OCI-LY1 (cell line): ENCODE results near the gene C11orf24.

Experiments used
- H2AFZ ChIP-seq: fragments of 200-600 bp; sonication (generic), shearing (Covaris generic); 2 replicates; pipeline ENCODE4 v1.6.0; 2014; ENCODE audit warnings: antibody characterized with exemption, mild to moderate bottlenecking, low read length
- H3F3A ChIP-seq: fragments of 200-600 bp; sonication (generic), shearing (Covaris generic); 2 replicates; pipeline ENCODE4 v1.6.0; 2014; ENCODE audit warnings: mild to moderate bottlenecking, antibody characterized with exemption, low read length, moderate library complexity; ENCODE audit not compliant: insufficient read depth
- H3K27ac ChIP-seq: fragments of 200-600 bp; sonication (generic); 2 replicates; pipeline ENCODE4 v1.5.1; 2014; ENCODE audit warnings: low read length, mixed run types, mild to moderate bottlenecking, low read depth; ENCODE audit not compliant: poor library complexity, severe bottlenecking
- H3K27me3 ChIP-seq: fragments of 200-600 bp; sonication (generic); 2 replicates; pipeline ENCODE4 v1.6.0; 2014; ENCODE audit warnings: antibody characterized with exemption, mild to moderate bottlenecking, low read length, moderate library complexity; ENCODE audit not compliant: insufficient read depth
- H3K36me3 ChIP-seq: fragments of 200-600 bp; sonication (generic); 2 replicates; pipeline ENCODE4 v1.6.1; 2014; ENCODE audit warnings: mild to moderate bottlenecking, antibody characterized with exemption, low read length, moderate library complexity, mixed read lengths; ENCODE audit not compliant: insufficient read depth
- H3K4me1 ChIP-seq: fragments of 200-600 bp; sonication (generic); 2 replicates; pipeline ENCODE4 v1.5.1; 2014; ENCODE audit warnings: mild to moderate bottlenecking, low read length, moderate library complexity; ENCODE audit not compliant: insufficient read depth, severe bottlenecking
- H3K4me2 ChIP-seq: fragments of 200-600 bp; sonication (generic), shearing (Covaris generic); 2 replicates; pipeline ENCODE4 v1.6.1; 2014; ENCODE audit warnings: low read length
- H3K4me3 ChIP-seq: fragments of 200-600 bp; sonication (generic); 2 replicates; pipeline ENCODE4 v1.5.1; 2014; ENCODE audit warnings: low read length, low read depth, mild to moderate bottlenecking, mixed read lengths; ENCODE audit not compliant: poor library complexity, severe bottlenecking
- H3K79me2 ChIP-seq: fragments of 200-600 bp; shearing (Covaris generic); 2 replicates; pipeline ENCODE4 v1.6.1; 2016; ENCODE audit warnings: mixed run types, low read length, mixed read lengths; ENCODE audit not compliant: insufficient read depth
- H3K9ac ChIP-seq: fragments of 200-600 bp; sonication (generic), shearing (Covaris generic); 2 replicates; pipeline ENCODE4 v1.6.1; 2014; ENCODE audit warnings: mild to moderate bottlenecking, low read length, mixed read lengths
- H3K9me2 ChIP-seq: fragments of 200-600 bp; sonication (generic), shearing (Covaris generic); 2 replicates; pipeline ENCODE4 v1.6.1; 2014; ENCODE audit warnings: low read depth, mild to moderate bottlenecking, low read length, mixed read lengths
- H3K9me3 ChIP-seq: fragments of 200-600 bp; shearing (Covaris generic); 2 replicates; pipeline ENCODE4 v1.6.1; 2014; ENCODE audit warnings: low read length, mixed read lengths
- H4K20me1 ChIP-seq: fragments of 200-600 bp; sonication (generic), shearing (Covaris generic); 2 replicates; pipeline ENCODE4 v1.6.0; 2016; ENCODE audit warnings: mild to moderate bottlenecking, low read length; ENCODE audit not compliant: insufficient read depth
- CTCF ChIP-seq: fragments of 200-600 bp; sonication (generic), shearing (Covaris generic); IDR thresholded peaks from 2 replicates; pipeline ENCODE4 v1.5.1; 2017; ENCODE audit warnings: mild to moderate bottlenecking, antibody characterized with exemption, low read length, moderate library complexity, mixed read lengths
- EZH2 ChIP-seq: fragments of 200-600 bp; sonication (generic), shearing (Covaris generic); IDR thresholded peaks from 2 replicates; pipeline ENCODE4 v1.8.0; 2017; ENCODE audit warnings: borderline replicate concordance, mixed run types, mild to moderate bottlenecking, antibody characterized with exemption, low read length, moderate library complexity, mixed read lengths

The C11orf24 gene

DNA sequence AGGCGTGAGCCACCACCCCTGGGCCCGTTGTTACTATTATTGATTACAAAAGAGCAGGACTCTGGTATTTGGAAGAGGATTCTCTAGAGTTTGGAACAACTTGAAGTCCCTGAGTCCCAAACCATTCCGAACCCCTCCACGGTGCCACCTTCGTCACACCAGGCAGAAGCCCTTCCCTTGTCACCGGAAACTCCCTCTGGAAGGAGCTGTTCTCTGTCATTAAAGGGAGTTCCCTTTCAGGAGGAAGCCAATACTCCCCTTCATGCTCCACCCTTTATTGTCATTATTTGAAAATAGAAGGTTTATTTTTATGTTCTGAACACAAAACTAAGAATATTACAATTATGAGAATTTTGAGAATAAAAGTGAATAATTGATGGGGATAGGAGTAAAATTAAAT, 5.1 kb upstream of the C11orf24 start:
- Histone ChIP-seq H3K9me3 (no peaks in the 10 kb centered on the region), H3K9me2 (no peaks in the 10 kb centered on the region), H3K27ac (no peak overlapping the region), H3K27me3 (no peaks in the 10 kb centered on the region), H2AFZ (no peak overlapping the region), H3K4me1 (peaks cover 17% of the 10 kb centered on the region), H3F3A (peaks cover 3% of the 10 kb centered on the region; the same call in 1 of the 2 replicates), H3K36me3 (peaks cover 5% of the 10 kb centered on the region; the same call in 1 of the 2 replicates), H3K4me2 (no peak overlapping the region), H4K20me1 (no peaks in the 10 kb centered on the region), H3K9ac (no peak overlapping the region), H3K79me2 (no peaks in the 10 kb centered on the region), H3K4me3 (no peak overlapping the region)
- TF ChIP-seq EZH2 (no peak), CTCF (no peak)

DNA sequence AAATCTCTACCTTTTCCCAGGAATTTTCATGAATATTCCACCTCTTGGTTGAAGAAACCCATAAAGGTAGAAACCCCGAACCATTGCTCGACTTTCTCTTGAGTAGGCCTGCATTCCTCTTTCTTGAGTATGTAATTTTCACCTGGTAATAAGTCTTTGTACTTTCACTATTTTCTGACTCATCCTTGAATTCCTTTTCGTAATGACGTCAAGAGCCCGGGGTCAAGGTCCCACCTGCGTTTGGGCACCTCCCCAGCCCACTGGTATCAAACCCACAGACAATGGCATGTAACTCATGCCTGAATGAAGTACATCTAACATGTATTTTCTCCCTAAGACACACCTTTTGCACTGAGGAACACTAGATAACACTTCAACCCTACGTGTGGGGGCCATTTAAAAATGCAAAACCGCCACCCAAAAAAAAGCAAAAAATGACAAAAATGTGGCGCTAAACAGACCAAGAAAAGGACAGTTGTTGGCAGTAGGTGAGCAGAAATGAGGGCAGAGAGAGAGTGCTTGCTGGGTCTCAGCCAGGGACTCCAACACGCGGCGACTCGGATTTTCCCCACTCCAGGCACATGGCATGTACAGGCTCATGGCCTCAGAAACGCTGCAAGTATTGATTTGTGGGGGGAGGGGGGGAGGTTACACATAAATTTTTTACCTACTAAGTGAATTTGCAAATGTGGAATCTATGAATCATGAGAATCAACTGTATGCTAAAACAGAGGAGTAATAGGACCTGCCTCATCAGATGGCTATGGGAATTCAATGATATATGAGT, 4.1 kb upstream of the C11orf24 start:
- Histone ChIP-seq H2AFZ (no peak overlapping the region), H3K4me3 (no peak overlapping the region), H3K27ac (no peak overlapping the region), H3K79me2 (no peaks in the 10 kb centered on the region), H3F3A (peaks cover 3% of the 10 kb centered on the region; the same call in 1 of the 2 replicates), H3K9me3 (no peaks in the 10 kb centered on the region), H3K27me3 (no peaks in the 10 kb centered on the region), H3K4me1 (peaks cover 19% of the 10 kb centered on the region), H4K20me1 (no peaks in the 10 kb centered on the region), H3K36me3 (peaks cover 5% of the 10 kb centered on the region; the same call in 1 of the 2 replicates), H3K9ac (no peak overlapping the region), H3K4me2 (no peak overlapping the region), H3K9me2 (no peaks in the 10 kb centered on the region)
- no peak for TF ChIP-seq EZH2
- TF ChIP-seq CTCF: no peak

DNA sequence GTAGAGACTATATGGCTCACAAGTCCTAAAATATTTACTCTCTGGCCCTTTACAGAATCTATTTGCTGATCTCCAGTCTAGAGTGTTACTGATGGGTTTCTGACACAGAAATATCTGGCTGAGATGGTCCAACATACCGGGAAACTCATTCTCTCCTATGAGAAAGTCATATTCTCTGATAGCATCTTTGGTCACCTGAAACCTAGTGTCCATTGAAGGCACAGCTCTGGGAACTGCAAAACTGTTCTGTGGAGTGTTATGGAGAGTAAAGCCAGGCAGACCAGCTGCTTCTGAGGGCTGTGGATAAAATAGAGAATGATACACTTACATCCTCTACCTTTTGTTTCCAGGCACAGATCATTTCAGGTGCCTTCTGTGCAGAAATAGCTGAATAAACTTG, 2.5 kb upstream of the C11orf24 start:
- H4K20me1 ChIP-seq: no peaks in the 10 kb centered on the region
- no peak overlapping the region for H2AFZ ChIP-seq
- H3F3A ChIP-seq: peaks cover 3% of the 10 kb centered on the region; the same call in 1 of the 2 replicates
- H3K27me3 ChIP-seq: no peaks in the 10 kb centered on the region
- TF ChIP-seq EZH2 (no peak), CTCF (no peak)
- peaks cover 35% of the 10 kb centered on the region for H3K4me1 ChIP-seq
- no peak overlapping the region for H3K9ac ChIP-seq
- H3K9me3 ChIP-seq: no peaks in the 10 kb centered on the region
- no peak overlapping the region for H3K4me2 ChIP-seq
- no peak overlapping the region for H3K4me3 ChIP-seq
- no peaks in the 10 kb centered on the region for H3K79me2 ChIP-seq
- peak overlapping the region; percentile 54 for H3K27ac ChIP-seq
- H3K9me2 ChIP-seq: no peaks in the 10 kb centered on the region
- H3K36me3 ChIP-seq: peaks cover 5% of the 10 kb centered on the region; the same call in 1 of the 2 replicates
